Ishikawa (cell line): ENCODE results near the gene MTMR2.

Experiments used
- CEBPB ChIP-seq: IDR thresholded peaks from 2 replicates; pipeline ENCODE4 v1.6.1; 2012
- EP300 ChIP-seq: IDR thresholded peaks from 2 replicates; pipeline ENCODE4 v1.6.1; 2012; ENCODE audit warnings: borderline replicate concordance
- RAD21 ChIP-seq: IDR thresholded peaks from 2 replicates; pipeline ENCODE4 v1.6.1; 2012; ENCODE audit warnings: low read depth
- REST ChIP-seq: IDR thresholded peaks from 2 replicates; pipeline ENCODE4 v1.6.1; 2012; ENCODE audit warnings: low read depth, mild to moderate bottlenecking
- TCF12 ChIP-seq: IDR thresholded peaks from 2 replicates; pipeline ENCODE4 v1.6.1; 2012; ENCODE audit warnings: low read depth
- YY1 ChIP-seq: IDR thresholded peaks from 2 replicates; pipeline ENCODE4 v1.6.1; 2012; ENCODE audit warnings: low read depth

- TF ChIP-seq YY1, result no peak
- TF ChIP-seq EP300, result no peak
- no peak for TF ChIP-seq CEBPB
- no peak for TF ChIP-seq REST
- no peak for TF ChIP-seq TCF12
- TF ChIP-seq RAD21, result no peak
These were observed 73.8 kb downstream of the MTMR2 start for GRCh38 chr11:95850137-95850536.
